HL-60/S4 treated with retinoic acid at 250 ng/mL for 4 days and 3 days (cell line): ENCODE measurements around the gene ADCY4.
"Not testable (repeated sequence)": the region's sequence is repeated elsewhere in the genome, so short reads cannot be mapped to it uniquely, and the experiment has no call there.

Experiments used
- in situ Hi-C: fragments of 300-500 bp; cut with MboI; formaldehyde crosslinking; loops from 2 replicates; pipeline ENCODE4 v1.7.0; 2022; ENCODE audit warnings: low sequenced_read_pairs

ADCY4 gene

DNA sequence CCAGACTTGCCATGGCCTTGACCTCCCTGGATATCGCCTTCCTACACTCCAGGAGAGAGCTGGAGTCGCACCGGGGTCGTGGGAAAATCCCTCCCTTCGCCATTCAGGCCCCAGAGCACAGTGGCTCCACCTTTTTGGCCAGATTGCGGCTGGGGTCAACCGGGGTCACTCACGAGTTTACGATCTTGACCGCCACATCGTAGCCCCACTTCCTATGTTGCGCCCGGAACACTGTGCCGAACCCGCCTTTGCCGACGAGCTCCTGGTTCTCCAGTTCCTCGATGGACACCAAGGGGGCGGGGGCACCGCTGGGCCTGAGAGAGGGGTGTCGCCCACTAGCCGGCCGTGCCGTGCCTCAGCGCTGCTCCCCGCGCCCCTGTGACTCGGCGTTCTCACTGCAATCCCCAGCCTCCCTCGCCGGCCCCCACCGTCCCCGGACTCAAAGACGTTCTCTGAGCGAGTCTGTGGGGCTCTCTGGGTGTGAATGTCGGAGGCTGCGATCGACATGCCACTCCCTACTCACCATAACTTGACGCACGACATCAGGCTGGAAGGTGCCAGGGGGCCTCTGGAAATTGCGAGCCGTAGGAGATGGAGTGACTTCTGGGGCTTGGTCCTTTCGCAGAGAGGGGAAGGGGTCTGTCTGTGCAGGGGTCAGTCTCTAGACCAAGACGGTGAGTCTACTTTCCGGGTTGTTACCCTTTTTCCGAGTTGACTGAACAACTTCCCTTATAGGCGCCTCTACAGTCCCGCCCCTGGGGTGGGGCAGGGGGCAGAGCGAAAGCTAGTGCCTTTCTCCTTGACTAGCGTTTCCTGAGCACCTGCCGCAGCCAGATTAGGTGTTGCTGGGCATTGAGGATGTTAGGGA is 4.6 kb upstream of the ADCY4 start, which contains the start of gene RIPK3:
Gene RIPK3 (minus strand): TSS at position 708 of the 868 bp plus-strand sequence. CDS start 165 bp downstream, at position 543.
- in situ Hi-C loops, result no loop called here

DNA sequence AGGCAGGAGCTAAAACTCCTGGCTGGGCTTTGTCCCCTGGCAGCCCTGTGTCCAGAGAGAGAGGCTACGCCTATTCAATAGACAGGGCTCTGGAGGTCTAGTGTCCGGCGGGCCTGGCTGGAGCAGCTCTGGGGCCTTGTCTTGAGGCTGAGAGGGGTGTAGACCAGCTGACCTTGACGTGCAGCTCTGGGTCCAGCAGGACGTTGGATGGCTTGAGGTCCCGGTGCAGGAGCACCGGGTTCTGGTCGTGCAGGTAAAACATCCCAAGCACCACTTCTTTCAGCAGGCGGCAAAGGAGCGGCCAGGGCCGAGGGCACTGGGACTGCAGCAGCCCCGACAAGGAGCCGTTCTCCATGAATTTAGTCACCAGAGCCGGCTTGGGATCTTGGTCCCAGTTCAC is 4.0 kb upstream of the ADCY4 start:
- in situ Hi-C loops, result no loop called here

DNA sequence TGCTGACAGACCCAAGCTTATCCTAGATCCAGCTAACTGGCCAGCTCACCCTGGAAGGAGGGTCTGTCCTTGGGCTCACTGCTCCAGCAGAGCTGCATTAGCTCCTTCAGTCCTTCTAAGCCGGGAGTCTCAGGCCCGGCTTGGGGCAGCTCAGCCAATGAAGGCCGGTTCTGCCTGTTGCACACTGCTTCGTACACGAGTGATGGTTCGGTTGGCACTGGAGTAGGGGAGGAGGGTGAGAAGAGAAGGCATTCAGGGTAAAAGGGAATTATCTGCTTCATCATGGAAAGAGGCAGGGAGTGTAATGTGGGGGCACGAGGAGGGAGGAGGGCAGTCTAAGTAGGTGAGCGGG is 2.9 kb upstream of the ADCY4 start:
- in situ Hi-C loops, result no loop called here

DNA sequence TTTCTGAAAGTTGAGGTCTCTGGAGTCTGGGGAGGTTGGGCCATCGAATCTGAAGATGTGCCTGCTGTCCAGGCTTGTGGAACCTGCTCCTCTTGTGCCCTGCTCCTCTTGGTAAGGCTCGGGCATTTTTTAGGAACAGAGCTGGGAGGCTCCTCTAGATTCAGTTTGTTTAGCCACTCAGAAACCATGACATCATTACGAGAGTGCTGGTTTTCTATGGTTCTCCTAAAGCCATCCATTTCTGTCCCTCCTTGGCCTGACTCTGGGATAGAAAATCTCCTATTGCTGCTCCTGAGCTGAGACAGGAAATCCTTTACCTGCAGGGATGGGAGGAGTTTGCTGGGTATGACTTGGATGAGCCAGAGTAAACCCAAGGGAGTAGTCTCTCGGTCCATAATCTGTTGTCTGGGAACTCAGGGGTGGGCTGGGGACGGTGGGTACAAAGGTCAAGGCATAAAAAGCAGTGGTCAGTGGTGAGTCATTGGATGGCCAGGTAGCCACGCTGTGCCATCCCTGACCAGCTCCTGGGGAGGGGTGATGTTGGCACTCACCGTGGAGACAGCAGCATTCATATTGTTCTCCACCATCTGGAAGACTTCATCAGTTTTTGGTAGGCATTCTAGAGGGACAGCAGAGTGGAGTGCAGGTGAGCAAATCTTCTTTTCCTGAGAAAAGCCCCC is 2.4 kb upstream of the ADCY4 start:
- in situ Hi-C loops, result no loop called here

DNA sequence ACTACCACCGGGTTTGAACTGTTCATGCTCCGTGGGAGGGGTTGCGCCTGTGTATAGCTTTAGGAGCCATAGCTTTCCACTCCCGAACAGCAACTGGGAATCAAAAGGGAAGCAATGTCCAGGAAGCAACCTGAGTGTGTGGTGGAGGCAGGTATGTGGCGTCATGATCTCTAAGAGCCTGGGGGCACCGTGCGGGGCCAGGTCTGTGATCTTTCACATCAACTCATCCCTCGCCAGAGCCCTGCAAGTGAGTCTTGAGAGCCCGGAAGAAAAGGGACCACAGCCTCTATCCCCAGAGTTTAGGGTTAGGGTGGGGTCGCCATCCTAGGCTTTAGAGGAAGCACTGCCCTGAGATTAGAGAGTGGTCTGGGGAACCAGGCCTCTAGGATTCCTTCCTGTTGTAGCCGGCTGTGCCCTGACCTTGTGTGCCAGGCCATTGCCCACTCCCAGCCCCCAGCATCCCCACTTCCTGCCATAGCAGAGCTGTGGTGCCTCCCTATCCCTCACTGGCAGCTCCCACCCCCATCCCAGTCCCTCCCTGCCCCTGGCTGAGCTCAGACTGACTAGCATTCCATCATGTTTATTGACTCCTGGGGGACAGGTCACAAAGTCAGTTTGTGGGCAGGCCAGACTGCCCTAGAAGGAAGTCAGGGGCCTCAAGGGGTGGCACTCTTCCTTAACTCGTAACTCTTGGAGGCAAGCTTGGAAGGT is 745 bp upstream of the ADCY4 start:
- in situ Hi-C loops, result no loop called here

DNA sequence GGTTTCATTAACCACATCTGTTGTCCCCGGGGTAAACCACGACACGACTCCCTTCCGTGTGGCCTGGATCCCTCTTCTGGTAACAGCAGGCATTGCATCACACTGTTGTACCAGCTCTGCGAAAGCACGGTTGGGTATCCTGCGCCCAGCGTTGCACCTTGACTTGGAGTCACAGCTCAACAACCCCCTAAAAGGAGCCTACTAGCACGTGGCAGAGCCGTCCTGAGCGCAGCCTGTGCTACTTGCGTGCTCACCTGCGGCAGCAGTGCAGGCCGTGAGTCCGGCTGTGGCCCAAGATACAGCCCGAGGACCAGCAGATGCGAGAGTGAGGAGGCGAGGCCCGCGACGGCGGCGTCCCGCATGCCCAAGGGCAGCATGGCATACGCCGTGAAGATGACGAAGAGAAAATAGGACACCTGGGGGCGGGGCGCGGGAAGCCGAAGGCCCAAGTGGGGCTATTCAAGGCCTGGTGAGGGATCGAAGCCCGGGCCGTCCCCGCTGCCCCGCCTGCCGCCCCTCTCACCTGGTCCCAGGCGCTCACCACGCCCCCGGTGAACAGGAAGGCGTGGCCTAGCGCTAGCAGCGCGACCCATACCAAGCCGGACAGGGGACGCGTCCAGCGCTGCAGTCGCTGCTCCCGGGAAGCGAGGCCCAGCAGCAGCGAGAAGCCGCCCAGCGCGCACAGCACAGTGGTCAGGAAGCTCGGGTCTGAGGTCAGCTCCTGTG is 2.4 kb downstream of the ADCY4 start:
- in situ Hi-C loops, result loop anchor here (5.0 kb wide), 1 partner anchor 105 kb away; no protein-coding TSS in a partner anchor

DNA sequence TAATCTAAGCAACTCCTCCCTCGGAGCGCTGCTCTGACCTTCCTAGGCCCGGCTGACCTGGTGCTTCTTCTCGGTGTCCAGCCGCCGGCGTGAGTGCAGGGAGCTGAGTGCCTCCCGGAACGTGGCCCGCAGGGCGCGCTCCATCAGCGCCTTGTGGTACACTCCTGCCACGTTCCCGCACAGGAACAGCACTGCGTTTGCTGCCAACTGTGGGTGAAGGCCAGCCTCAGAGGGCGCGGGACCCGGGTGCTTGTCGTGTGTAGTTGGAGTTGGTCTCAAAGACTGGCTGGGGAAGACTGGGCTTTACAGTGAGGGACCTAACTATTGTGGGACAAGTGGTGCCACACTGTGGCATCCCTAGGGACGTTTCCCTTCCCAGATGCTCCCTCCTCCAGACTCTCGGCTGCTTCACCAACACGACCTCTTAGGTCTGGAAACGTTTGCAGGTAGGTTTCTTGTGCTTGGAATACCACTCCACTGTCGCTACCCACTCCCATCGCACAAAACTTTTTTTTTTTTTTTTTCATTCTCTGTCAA is 3.1 kb downstream of the ADCY4 start:
- in situ Hi-C loops, result loop anchor here (5.0 kb wide), 1 partner anchor 106 kb away; no protein-coding TSS in a partner anchor

DNA sequence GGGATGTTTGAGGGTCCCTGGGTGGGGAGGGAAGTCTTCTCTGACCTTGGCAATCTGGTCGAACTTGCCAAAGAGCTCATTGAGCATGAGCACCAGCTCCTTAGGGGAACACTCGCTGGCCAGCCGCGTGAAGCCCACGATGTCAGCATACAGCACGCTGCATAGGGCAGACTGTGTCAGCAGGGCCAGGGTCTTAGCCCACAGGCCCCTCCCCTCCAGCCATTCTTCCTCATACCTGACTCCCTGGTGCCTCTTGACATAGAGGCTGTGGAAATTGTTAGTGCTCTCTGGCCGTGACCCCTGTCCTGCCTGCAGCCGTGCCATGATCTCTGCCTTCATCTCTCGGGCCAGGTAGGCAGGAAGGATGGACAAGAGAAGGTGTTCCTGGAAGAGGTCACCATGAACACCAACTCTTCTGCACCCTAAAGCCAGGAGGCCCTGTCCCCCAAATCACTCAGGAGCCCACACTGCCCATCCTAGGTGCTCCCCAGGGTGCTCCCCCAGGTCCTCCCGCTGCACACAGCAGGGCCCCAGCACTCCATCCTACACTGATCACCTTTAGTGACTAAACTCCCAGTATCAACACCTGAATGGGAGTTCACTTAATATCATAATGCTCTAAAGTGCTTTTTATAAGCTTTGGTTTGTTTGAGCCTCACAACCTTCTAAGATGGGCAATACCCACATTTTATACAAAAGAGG is 3.7 kb downstream of the ADCY4 start:
- in situ Hi-C loops, result loop anchor here (5.0 kb wide), 1 partner anchor 106 kb away; no protein-coding TSS in a partner anchor

DNA sequence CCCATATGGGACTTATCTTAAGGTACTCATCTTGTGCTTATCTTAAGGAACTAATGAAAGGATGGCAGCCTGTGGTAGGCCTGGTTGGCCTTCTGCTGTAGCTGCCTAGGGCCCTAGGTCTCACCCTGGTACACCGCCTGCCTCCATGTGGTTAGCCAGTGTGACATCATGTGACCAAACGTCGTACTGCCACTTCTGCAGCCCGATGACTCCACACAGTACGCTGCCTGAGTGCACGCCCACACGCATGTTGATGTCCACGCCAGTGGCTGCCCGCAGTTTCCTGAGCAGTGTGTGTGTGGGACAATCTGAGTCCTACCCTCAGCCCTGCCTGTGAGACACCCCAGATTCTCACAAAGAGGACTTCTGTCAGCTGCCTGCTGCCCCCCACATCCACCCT is 5.1 kb downstream of the ADCY4 start:
- in situ Hi-C loops, result loop anchor here (5.0 kb wide), 1 partner anchor 108 kb away; no protein-coding TSS in a partner anchor

DNA sequence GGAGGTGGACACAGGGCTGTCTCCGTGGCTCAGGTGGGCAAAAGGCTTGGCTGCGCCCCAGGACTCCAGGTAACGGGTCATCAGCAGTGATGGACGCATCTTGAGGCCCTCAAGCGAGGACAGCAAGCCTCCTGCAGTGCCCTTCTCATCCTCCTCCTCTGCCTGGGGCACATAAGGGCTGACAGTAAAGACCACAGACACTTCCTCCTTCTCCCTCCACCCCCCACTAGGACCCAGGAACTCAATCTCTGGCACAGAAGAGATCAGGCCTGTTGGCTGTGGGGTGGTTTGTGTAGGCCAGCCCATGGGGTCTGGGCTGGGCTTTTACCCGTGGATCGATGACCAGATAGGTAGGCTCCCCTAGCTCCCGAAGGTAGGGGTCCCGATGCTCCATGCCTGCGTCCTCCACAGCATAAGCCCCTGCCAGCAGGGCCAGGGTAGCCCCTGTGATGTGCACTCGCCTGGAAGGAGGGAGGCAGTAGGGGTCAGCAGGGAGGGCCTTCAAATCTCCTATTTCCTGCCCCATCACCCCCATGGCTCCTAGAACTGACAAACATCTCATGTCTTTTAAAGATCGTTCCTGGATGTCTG is 5.7 kb downstream of the ADCY4 start:
- in situ Hi-C loops, result no loop called here

DNA sequence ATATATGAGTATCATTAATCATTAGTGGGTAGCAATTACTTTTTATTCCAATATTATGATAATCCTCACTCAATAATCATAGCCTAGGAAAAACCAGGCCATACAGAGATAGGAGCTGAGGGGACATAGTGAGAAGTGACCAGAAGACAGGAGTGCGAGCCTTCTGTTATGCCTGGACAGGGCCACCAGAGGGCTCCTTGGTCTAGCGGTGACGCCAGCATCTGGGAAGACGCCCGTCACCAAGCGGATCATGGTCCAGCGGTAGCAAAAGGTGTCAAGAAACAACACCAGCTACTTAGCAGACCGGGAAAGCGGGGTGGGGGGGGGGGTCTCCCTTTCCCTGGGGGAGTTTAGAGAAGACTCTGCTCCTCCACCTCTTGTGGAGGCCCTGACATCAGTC is 7.0 kb downstream of the ADCY4 start:
- in situ Hi-C loops, result not testable (repeated sequence)

DNA sequence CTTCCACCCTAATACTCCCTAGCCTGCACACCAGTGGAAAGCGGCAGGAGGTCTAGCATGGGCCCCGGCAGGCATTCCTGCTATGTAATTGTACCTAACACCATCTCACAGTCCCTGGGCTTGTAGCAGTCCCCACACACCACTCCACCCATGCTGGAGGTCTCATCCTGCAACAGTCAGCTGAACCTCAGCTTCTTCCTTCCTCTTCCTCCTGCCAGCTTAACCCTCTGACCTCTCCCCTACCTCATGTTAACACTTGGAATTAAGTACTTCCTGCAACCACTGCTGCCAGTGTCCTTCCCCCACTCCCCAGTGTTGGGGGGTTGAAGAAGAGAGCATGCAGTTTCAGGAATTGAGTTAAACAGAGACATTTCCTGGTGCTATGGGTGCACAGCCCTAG is 7.6 kb downstream of the ADCY4 start:
- in situ Hi-C loops, result no loop called here

DNA sequence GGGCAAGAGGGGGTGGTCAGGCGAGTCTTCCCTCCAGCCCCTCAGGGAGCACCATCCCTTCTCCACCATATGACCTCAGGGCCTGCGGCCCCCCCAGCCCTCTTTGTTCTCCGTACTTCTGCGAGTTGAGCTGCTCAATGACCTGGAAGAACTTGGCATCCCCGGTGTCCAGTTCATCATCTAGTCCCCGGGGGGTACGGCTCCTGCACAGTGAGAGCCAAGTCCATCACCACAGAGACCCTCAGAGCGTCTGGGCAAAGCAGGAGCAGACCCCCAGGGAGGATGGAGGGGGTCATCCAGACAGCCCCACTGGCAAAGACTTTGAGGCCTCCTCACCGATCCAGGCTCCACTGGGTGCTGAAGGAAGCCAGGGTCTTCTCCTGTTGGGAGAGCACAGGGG is 8.9 kb downstream of the ADCY4 start:
- in situ Hi-C loops, result no loop called here

DNA sequence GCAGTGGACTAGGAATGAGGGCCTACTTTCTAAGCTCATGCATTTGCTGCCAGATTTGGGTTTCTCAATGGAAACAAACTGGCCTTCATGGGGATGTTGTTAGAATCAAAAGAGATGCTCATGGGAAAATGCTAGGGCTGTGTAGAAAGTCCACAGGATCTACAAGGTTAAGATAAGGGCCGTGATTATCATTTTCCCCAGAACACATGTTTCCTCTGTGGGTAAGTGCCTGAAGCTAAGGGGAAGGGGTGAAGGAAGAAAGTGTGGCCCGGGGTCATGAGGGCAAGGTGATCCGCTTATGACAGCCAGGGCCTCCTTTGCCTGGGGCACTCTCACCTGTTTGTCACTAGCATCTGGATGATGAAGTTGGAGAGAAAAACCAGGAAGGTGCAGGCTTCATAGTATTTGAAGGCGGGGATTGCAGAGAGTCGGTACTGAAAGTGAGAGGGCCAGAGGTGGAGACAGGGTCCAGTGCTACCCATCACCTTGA is 9.8 kb downstream of the ADCY4 start:
- in situ Hi-C loops, result no loop called here

DNA sequence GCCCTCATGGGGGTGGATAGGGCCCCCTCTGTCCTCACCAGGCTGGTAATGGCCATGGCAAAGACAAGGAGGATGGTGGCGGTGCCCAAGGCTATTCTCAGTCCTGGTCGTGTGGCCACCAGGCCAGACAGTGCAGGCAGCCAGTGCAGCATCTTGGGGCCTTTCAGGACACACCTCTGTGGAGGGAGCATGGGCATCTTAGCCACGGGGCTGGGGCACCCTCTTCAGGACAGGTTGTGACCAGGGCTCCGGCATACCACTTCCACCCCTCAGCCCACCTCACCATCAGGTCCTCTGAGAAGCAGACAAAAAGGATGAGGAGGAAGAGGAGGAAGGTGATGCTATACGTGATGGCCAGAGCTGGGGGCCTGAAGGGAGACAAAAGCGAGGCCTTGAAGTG is 10.8 kb downstream of the ADCY4 start:
- in situ Hi-C loops, result no loop called here

DNA sequence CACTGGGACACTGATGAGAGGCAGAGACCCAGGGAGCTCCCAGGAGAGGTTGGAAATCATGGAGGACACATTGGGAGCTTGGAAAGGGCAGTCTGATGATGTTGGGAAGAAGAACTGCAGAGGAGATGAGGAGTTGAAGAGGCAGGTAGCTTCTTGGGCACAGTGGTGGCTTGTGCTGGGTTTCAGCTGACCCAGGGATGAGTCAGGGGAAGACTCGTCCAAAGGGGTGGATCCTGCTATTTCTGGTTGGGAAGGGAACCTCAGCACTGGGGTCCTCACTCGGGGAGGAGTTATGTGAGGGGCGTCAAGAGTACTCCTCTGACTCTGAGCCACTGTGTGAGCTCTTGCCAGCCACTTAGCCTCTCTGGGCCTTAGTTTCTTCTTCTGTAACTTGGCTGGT is 11.5 kb downstream of the ADCY4 start:
- in situ Hi-C loops, result no loop called here

DNA sequence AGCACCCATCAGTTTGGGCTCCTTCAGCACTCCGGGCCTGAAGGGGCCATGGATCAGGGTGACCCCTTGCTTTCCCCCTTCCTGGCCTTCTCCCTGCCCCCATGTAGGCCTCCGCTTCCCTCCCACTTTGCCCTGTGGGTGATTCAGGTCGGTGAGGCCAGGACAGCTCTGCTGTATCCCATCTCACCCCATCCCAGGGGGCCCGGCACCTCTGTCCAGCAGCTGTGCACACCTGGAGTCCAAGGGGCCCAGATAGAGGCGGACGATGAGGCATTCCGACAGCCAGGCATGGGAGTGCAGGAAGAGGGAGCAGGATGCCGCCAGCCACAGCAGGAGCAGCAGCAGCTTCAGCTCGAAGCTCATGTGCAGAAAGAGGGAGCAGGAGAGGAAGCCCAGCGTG is 12.2 kb downstream of the ADCY4 start:
- in situ Hi-C loops, result no loop called here

DNA sequence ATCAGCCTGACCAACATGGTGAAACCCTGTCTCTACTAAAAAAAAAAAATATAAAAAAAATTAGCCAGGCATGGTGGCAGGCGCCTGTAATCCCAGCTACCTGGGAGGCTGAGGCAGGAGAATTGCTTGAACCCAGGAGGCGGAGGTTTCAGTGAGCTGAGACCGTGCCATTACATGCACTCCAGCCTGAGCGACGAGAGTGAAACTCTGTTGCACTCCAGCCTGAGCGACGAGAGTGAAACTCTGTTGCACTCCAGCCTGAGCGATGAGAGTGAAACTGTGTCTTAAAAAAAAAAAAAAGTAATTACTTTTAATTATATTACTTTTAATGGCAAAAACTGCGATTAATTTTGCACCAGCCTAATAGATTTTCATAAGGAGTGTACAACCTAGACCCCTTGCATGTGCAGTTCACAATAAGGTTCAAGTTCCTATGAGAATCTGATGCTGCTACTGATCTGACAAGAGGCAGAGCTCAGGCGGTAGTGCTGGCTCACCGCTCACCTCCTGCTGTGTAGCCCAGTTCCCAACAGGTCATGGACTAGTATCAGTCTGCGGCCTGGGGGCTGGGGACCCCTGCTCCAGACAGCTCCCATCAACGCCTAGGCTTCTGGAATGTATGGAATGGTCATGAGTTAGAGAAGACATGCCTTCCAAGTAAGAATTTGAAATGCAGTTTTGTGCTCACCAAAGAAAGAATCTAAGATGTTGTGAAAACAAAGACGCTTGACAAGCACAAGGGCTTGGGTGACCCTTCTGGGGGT is 13.5 kb downstream of the ADCY4 start:
- in situ Hi-C loops, result no loop called here
